ENCODE data around the gene PPFIBP1. TPM values are rescaled to one million over a fixed set of nuclear protein-coding genes. Genes with fewer than 3 reads are reported as not detected.
A peak's percentile ranks its signal among the peaks of the same experiment; 100 is the strongest.

The PPFIBP1 gene
- total RNA-seq, 1 donor from 2014 or later = 117 TPM

DNA sequence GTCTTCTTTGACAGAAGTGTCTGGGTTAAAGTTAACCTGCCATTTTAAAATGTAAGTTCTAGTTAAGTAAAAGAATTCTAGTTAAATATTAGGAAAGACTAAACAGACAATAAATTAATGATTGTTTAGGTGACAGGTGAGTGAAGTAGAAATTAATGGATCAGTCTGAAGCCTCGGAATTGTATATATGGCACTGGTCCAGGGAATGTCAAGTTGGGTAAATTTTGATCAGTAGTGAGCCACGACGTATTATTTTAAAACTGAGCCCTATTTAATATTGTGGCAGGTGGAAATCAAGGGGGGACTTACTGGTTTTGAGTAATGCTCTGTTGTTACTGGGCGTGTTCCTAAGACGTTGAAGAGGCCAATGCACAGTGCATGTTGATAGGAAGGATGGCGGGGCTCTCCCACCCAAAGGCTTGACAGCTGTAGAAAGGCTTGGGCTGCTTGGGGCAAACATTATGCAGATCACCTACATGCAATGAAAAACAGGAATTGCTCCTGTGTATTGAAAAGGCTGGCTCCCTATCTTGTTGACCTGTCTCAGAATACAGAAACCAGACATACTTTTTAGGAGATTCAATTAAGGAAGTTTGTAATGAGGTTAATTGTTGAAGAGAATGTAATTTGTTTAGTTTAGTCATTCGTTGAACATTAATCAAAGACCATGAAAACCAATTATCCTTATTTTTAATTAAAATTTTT is 5.9 kb upstream of the PPFIBP1 start:
- intact Hi-C loops (cut with DNase I) = no loop called here

DNA sequence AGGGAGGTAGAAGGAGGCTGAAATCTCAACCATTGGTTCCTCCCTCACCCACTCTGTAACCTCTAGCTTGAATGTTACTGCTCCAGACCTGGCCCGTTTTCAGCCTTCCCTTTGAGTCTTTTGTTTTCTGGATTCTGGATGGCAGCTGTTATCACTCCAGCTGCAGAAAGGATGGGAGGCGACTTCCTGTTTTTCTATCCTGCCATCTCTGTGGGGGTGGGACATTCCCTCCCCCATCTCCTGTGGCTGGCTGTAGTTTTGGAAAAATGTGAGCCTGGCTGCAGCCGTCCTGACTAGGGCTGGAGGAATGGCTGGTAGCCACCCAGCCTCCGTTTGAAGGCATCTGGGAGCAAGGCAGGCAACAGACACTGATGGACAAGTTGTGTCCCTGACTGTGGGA is 2.9 kb upstream of the PPFIBP1 start:
- peaks cover 25% of the 10 kb centered on the region for H3K4me1 ChIP-seq
- DNase-seq (no peak), ATAC-seq (no peak)
- no peaks in the 10 kb centered on the region for H3K36me3 ChIP-seq
- no peak overlapping the region for H3K4me3 ChIP-seq
- peak overlapping the region; percentile 25 for H3K27ac ChIP-seq
- H3K9me3 ChIP-seq = no peaks in the 10 kb centered on the region
- H3K27me3 ChIP-seq (ENCODE audit: low read depth) = no peaks in the 10 kb centered on the region
- intact Hi-C loops (cut with DNase I) = no loop called here
- TF ChIP-seq, protein P1, sequence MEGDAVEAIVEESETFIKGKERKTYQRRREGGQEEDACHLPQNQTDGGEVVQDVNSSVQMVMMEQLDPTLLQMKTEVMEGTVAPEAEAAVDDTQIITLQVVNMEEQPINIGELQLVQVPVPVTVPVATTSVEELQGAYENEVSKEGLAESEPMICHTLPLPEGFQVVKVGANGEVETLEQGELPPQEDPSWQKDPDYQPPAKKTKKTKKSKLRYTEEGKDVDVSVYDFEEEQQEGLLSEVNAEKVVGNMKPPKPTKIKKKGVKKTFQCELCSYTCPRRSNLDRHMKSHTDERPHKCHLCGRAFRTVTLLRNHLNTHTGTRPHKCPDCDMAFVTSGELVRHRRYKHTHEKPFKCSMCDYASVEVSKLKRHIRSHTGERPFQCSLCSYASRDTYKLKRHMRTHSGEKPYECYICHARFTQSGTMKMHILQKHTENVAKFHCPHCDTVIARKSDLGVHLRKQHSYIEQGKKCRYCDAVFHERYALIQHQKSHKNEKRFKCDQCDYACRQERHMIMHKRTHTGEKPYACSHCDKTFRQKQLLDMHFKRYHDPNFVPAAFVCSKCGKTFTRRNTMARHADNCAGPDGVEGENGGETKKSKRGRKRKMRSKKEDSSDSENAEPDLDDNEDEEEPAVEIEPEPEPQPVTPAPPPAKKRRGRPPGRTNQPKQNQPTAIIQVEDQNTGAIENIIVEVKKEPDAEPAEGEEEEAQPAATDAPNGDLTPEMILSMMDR (IDR thresholded peaks at IDR 0.05) = no peak

More for the DNA sequence above, 5.9 kb upstream of the PPFIBP1 start:
- DNase-seq = no peak
- Histone ChIP-seq H3K4me3 (no peak overlapping the region), H3K36me3 (no peaks in the 10 kb centered on the region), H3K4me1 (peaks cover 22% of the 10 kb centered on the region), H3K27me3 (ENCODE audit: low read depth) (no peaks in the 10 kb centered on the region), H3K9me3 (no peaks in the 10 kb centered on the region), H3K27ac (no peak overlapping the region)
- TF ChIP-seq, protein P1 (IDR thresholded peaks at IDR 0.05) = no peak
- ATAC-seq = no peak

DNA sequence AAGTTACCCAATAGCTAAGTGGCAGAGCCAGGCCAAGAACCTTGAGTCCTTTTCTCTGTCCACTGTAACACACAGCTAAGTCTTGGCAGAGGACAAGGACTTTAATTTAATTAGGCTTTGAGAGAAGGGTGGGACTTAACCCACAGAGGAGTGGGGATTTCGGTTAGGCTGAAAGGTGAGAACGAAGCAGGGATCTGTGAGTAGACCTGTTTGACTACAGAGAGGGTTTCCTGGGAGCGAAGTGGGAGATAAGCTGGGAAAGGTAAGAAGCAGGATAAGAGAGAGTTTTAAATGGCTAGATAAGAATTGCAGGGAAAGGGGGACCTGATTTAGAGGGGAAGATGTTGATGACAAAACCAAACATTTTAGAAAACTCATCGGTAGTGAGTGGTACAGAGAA is 2.0 kb upstream of the PPFIBP1 start:
- no peaks in the 10 kb centered on the region for H3K27me3 ChIP-seq (ENCODE audit: low read depth)
- peaks cover 31% of the 10 kb centered on the region for H3K4me1 ChIP-seq
- DNase-seq (no peak), ATAC-seq (no peak)
- TF ChIP-seq, protein P1 (IDR thresholded peaks at IDR 0.05) = no peak
- H3K36me3 ChIP-seq = no peaks in the 10 kb centered on the region
- no peaks in the 10 kb centered on the region for H3K9me3 ChIP-seq
- intact Hi-C loops (cut with DNase I) = no loop called here
- H3K4me3 ChIP-seq = no peak overlapping the region
- H3K27ac ChIP-seq = no peak overlapping the region

DNA sequence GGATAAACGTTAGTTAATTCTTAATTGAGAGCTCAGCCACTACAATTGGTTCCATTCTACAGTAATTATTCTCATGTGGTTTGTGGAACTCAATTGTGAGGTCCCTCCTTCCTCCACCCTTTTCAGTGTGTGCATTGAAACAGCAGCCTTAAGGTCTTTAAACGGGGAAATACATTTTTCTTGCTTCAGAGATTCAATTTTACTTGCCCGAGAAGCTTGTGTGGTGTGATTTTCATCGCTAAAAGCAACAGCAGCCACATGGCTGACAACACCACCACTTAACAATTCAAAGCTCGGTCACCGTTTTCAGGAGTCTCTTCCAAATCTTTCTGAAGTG is 733 bp upstream of the PPFIBP1 start:
- Histone ChIP-seq H3K27me3 (ENCODE audit: low read depth) (no peaks in the 10 kb centered on the region), H3K4me3 (peak overlapping the region; percentile 92), H3K9me3 (no peaks in the 10 kb centered on the region), H3K4me1 (peaks cover 35% of the 10 kb centered on the region), H3K27ac (peak overlapping the region; percentile 94), H3K36me3 (no peaks in the 10 kb centered on the region)
- DNase-seq (no peak), ATAC-seq (no peak)
- intact Hi-C loops (cut with DNase I) = no loop called here
- TF ChIP-seq, protein P1 (IDR thresholded peaks at IDR 0.05) = no peak

DNA sequence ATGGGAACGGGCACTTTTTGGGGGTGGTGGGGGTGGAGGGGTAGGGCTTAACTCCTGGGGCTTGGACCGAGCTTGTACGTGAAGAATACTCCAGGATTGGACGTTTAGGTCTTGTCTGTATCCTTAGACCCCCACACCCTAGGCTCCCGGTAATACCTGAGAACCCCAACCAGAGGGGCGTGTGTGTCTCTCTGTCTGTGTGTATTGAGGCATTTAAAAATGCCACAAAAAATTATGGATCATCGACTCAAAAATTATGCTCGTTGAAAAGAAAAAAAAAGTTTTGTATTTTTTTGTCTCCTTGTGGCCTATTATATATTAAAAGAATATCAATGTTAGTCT is 459 bp downstream of the PPFIBP1 start:
- DNase-seq (no peak), ATAC-seq (no peak)
- no peaks in the 10 kb centered on the region for H3K9me3 ChIP-seq
- H3K36me3 ChIP-seq = no peaks in the 10 kb centered on the region
- intact Hi-C loops (cut with DNase I) = no loop called here
- H3K4me1 ChIP-seq = peaks cover 35% of the 10 kb centered on the region
- H3K27ac ChIP-seq = peak overlapping the region; percentile 94
- H3K27me3 ChIP-seq (ENCODE audit: low read depth) = no peaks in the 10 kb centered on the region
- TF ChIP-seq, protein P1 (IDR thresholded peaks at IDR 0.05) = no peak
- H3K4me3 ChIP-seq = peak overlapping the region; percentile 92

All from lower lobe of right lung (tissue), 2 donors.